Transverse colon (tissue), 4 donors: Measurements from ENCODE around the gene ASIC2. TPM values are rescaled to one million over a fixed set of nuclear protein-coding genes. Genes with fewer than 3 reads are reported as not detected.

Experiments used
- DNase-seq: peaks from one replicate; pipeline ENCODE4 v3.0.0-alpha.2; 2019
- H3K27ac ChIP-seq, 4 donors: fragments of 200-600 bp; sonication (generic); 2 replicates each; pipeline ENCODE4 v1.5.1; 2016 to 2018; ENCODE audit warnings: inconsistent platforms in 4 of 4
- H3K27me3 ChIP-seq: fragments of 200-600 bp; sonication (generic); 2 replicates; pipeline ENCODE4 v1.5.1; 2017; ENCODE audit warnings: inconsistent platforms
- H3K36me3 ChIP-seq, 4 donors: fragments of 200-600 bp; sonication (generic); 2 replicates each; pipeline ENCODE4 v1.5.1; 2017 to 2019; ENCODE audit warnings: inconsistent platforms in 4 of 4
- H3K4me1 ChIP-seq, 4 donors: fragments of 200-600 bp; sonication (generic); 2 replicates each; pipeline ENCODE4 v1.5.1; 2017 to 2020; ENCODE audit warnings: inconsistent platforms in 4 of 4
- H3K4me3 ChIP-seq, 4 donors: fragments of 200-600 bp; sonication (generic); 1 replicate in 1 of 4; 2 replicates in 3 of 4; pipeline versions ENCODE4 v1.5.1 to v1.6.1; 2017 to 2019; ENCODE audit warnings: inconsistent platforms in 4 of 4
- H3K9me3 ChIP-seq, 2 donors: fragments of 200-600 bp; sonication (generic); 2 replicates each; pipeline ENCODE4 v1.5.1; 2017 to 2019; ENCODE audit warnings: inconsistent platforms in 2 of 2
- CTCF ChIP-seq, 5 experiments: fragments of 200-600 bp in 3 of 5; fragments of 450-650 bp in 2 of 5; sonication (generic) in 3 of 5; IDR thresholded peaks; 1 replicate in 2 of 5; 2 replicates in 3 of 5; pipeline ENCODE4 v1.5.1; 2016 to 2017; ENCODE audit warnings: antibody characterized with exemption in 5 of 5, inconsistent platforms in 3 of 5, mild to moderate bottlenecking in 2 of 5, moderate library complexity in 1 of 5
- EP300 ChIP-seq: sonication (generic); formaldehyde crosslinking; IDR thresholded peaks from one replicate; pipeline ENCODE4 v1.6.1; 2017; ENCODE audit warnings: antibody characterized with exemption, low read depth
- POLR2A ChIP-seq: fragments of 450-650 bp; IDR thresholded peaks from one replicate; pipeline ENCODE4 v1.6.1; 2016; ENCODE audit warnings: antibody characterized with exemption, mild to moderate bottlenecking, moderate library complexity
- POLR2AphosphoS5 ChIP-seq, 3 donors: sonication (generic); formaldehyde crosslinking; IDR thresholded peaks; one replicate each; pipeline ENCODE4 v1.6.1; 2016; ENCODE audit warnings: antibody characterized with exemption in 3 of 3
- WGBS, 2 donors: methylation state at CpG; one replicate each; pipeline ENCODE4 v1.1.5; 2018; ENCODE audit warnings: low coverage in 1 of 2; 5-methylcytosine and 5-hydroxymethylcytosine counted together
- in situ Hi-C, 4 donors: fragments of 200-750 bp; cut with MboI; loops; one replicate each; pipeline versions ENCODE4 v1.15.0 to v1.15.1; 2017; ENCODE audit warnings: low sequenced_read_pairs in 3 of 4, low pct_ligation_motif_present in 1 of 4, low pct_unique_long_range_greater_than_20kb in 1 of 4
- intact Hi-C: fragments of 100-400 bp; cut with DNase I; formaldehyde crosslinking; loops from one replicate; pipeline ENCODE4 v1.15.1; 2023; ENCODE audit warnings: low total_unique reads
- total RNA-seq, 4 donors: library from RNA; depleted of rRNA; stranded (reverse); fragments of >200 nt; gene quantifications; one replicate each; pipeline ENCODE4 v1.1.0, GENCODE V29; 2016

Gene ASIC2
- total RNA-seq, 4 donors from 2014 or later: 0.16 to 0.55 TPM; not detected in 2

GRCh38 chr17:33046361-33047255 is 246.5 kb downstream of the ASIC2 start:
- DNase-seq: no peak
- Histone ChIP-seq H3K4me3 (no peak overlapping the region), H3K9me3 (no peaks in the 10 kb centered on the region), H3K27me3 (no peaks in the 10 kb centered on the region), H3K27ac (no peak overlapping the region), H3K4me1 (no peaks in the 10 kb centered on the region), H3K36me3 (no peaks in the 10 kb centered on the region)
- in situ Hi-C loops: loop anchor here in 2 of 4 donors (25.0 kb wide), 2 partner anchors 616 to 641 kb away; no protein-coding TSS in a partner anchor
- TF ChIP-seq EP300: no peak
- TF ChIP-seq CTCF (IDR thresholded peaks at IDR 0.05): no peak
- no peak for TF ChIP-seq POLR2AphosphoS5 (IDR thresholded peaks at IDR 0.05)
- no peak for TF ChIP-seq POLR2A
- 48% methylated on average over 9 of the region's 10 CpGs; no CpG with 5 or more reads in 1 of the 2 donors for WGBS, 2 donors
- intact Hi-C loops: no loop called here

GRCh38 chr17:33045216-33045615 is 247.9 kb downstream of the ASIC2 start:
- Histone ChIP-seq H3K4me3 (no peak overlapping the region), H3K4me1 (no peaks in the 10 kb centered on the region), H3K27me3 (peaks cover 5% of the 10 kb centered on the region), H3K27ac (no peak overlapping the region), H3K36me3 (no peaks in the 10 kb centered on the region), H3K9me3 (no peaks in the 10 kb centered on the region)
- 94 to 100% methylated on average over 5 to 11 of the region's 11 CpGs for whole genome bisulfite sequencing, 2 donors
- in situ Hi-C loops (loop anchor here in 2 of 4 donors (25.0 kb wide), 2 partner anchors 617 to 642 kb away; no protein-coding TSS in a partner anchor), intact Hi-C loops (no loop called here)
- no peak for TF ChIP-seq EP300
- no peak for TF ChIP-seq CTCF (IDR thresholded peaks at IDR 0.05)
- TF ChIP-seq POLR2AphosphoS5 (IDR thresholded peaks at IDR 0.05): no peak
- no peak for TF ChIP-seq POLR2A
- DNase-seq: no peak

- peaks cover 5% of the 10 kb centered on the region for H3K27me3 ChIP-seq
- intact Hi-C loops (no loop called here), in situ Hi-C loops (loop anchor here in 2 of 4 donors (25.0 kb wide), 2 partner anchors 618 to 643 kb away; no protein-coding TSS in a partner anchor)
- no peak overlapping the region for H3K27ac ChIP-seq
- DNase-seq: no peak
- H3K4me3 ChIP-seq: no peak overlapping the region
- WGBS, 2 donors: 95 to 100% methylated on average over 1 to 3 of the region's 3 CpGs
- no peaks in the 10 kb centered on the region for H3K4me1 ChIP-seq
- H3K36me3 ChIP-seq: no peaks in the 10 kb centered on the region
- H3K9me3 ChIP-seq: no peaks in the 10 kb centered on the region
- TF ChIP-seq POLR2AphosphoS5 (IDR thresholded peaks at IDR 0.05) (no peak), POLR2A (no peak), CTCF (IDR thresholded peaks at IDR 0.05) (no peak), EP300 (no peak)
These were observed 248.3 kb downstream of the ASIC2 start for GRCh38 chr17:33044771-33045170.

GRCh38 chr17:33040461-33040860 is 252.6 kb downstream of the ASIC2 start:
- Histone ChIP-seq H3K27me3 (peaks cover 16% of the 10 kb centered on the region), H3K36me3 (no peaks in the 10 kb centered on the region), H3K4me3 (no peak overlapping the region), H3K4me1 (no peaks in the 10 kb centered on the region), H3K27ac (no peak overlapping the region), H3K9me3 (no peaks in the 10 kb centered on the region)
- in situ Hi-C loops: loop anchor here in 2 of 4 donors (25.0 kb wide), 2 partner anchors 622 to 647 kb away; no protein-coding TSS in a partner anchor
- TF ChIP-seq CTCF (IDR thresholded peaks at IDR 0.05): no peak
- no peak for TF ChIP-seq POLR2AphosphoS5 (IDR thresholded peaks at IDR 0.05)
- no peak for TF ChIP-seq EP300
- no peak for TF ChIP-seq POLR2A
- 57% methylated on average over 4 of the region's 4 CpGs; no CpG with 5 or more reads in 1 of the 2 donors for WGBS, 2 donors
- DNase-seq: no peak
- intact Hi-C loops: no loop called here
